CD4-positive, alpha-beta T cell treated with Interleukin-15 for 4 hours (primary cell): ENCODE results near the gene EFTUD2.
"Not testable (repeated sequence)": the region's sequence is repeated elsewhere in the genome, so short reads cannot be mapped to it uniquely, and the experiment has no call there.

ENCODE experiments used
- DNase-seq: peaks from one replicate; pipeline ENCODE4 v3.0.0-alpha.2; 2020; ENCODE audit warnings: low spot score

The EFTUD2 gene

DNA sequence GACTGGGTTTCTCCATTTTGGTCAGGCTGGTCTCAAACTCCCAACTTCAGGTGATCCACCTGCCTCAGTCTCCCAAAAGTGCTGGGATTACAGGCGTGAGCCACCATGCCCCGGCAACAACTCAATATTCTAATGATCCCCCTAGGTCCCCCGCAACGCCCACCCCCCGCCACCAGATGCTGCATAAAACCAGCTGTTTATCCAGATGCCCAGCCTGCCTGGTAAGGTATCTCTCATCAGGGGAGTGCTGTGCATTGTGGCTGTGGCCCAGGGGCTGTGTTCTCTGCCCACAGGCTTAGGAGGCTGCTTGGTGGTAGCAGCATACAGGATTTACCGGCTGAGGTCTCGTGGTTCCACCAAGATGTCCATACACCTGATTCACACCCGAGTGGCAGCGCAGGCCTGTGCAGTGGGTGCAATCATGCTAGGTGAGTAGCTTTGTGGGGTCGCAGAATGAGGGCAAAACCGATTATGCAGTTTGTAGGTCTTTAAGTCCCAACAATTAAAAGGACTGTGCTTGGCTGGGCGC, 50.2 kb downstream of the EFTUD2 start:
- no peak for DNase-seq

DNA sequence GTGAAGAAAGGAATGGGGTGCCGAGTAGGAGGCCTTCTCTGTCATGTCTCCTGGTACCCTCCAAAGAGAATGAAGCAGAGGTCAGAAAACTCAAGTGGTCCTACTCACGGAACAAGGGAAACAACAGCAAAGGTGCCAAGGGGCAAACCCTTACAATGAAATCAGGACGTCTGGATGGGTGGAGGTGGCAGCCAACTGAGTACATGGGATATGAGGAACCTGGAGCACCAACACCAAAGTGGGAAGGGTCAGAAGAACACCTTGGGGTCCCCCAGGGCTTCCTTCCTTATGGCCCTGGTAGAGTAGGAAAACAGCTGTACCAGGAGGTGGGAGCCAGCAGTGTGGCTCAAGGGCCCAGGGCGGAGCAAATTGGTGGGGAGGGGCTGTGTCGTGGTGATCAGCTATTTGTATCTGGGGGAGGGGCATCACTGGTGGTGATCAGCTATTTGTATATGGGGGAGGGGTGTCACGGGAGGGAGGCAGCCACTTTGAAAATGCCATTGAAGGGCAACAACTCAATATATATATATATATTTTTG, 50.9 kb downstream of the EFTUD2 start:
- DNase-seq = no peak

DNA sequence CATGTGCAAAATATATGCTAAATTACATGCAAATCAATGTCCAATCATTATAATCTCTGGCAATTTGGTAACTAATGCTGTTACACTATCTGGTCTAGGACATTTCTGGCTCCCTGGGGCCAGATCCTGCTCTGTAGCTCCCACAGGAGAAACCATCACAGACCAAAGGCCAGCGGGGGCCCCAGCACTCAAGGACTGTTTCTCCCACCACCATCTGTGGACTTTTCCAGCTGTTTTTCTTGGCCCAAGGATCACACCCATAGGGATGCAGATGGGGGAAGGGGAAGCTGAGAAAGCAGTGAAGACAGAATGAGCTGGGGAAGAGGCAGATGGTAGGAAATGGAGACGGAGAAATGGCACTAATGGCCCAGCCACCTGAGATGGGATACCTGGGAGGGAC, 51.7 kb downstream of the EFTUD2 start, which contains the start of gene HIGD1B:
HIGD1B (plus strand) TSS at position 298 of the 400 bp plus-strand sequence. CDS start 270 bp downstream, outside the sequence.
- no peak for DNase-seq

DNA sequence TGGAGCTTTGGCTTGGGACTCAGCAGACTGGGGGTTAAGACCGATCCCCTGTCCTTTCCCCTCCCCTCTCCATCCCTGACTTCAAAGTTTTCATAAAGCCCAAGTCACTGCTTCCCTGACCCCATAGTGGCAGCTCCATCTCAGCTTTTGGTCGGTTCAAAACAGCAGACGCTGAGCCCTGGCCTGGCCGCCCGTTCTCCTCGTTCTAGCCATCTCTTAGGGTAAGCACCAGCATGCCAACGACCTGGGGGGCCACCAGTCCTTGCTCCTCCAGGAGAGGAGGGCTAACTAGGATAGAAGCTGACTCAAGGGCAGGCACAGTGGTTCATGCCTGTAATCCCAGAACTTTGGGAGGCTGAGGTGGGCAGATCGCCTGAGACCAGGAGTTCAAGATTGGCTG, 53.0 kb downstream of the EFTUD2 start:
- DNase-seq = no peak

DNA sequence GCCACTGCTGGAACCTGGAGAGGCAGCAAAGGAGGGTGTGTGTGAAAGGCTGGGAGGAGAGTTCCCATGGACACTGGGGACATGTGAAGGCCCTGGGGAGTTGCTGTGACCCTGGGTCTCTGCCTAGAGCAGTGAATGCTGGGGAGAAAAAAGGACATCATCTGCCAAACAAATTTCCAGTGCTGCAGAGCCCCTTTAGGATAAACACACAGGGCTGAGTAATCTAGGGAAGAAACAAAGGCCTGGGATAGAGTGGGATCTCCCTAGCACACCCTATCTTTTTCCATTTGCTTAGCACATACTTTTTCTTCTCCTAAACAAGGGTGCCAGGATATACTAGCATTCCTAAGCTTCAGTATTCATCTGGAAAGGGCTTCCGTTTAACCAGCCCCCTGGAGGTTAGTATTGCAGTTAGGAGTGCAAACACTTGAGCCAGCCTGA, 54.8 kb downstream of the EFTUD2 start:
- DNase-seq = no peak

DNA sequence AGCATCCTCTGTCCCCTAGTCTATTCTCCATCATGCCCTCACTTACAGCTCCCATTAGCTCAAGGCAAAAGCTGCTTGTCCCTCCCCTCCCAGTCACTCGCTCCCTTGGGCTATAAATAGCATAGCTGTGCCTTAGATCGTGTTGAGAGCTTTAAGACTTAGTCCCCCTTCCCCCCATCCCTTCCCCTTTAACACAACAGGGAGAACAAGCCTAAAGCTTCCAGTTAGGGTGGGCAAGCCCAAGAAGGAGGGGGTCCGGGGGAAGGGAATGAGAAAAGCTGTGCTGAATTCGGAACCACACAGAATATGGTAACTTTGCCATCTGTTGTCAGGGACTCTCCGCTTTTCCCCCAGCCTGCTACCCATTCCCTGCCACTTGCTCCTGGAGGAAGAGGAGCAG, 56.5 kb downstream of the EFTUD2 start:
- DNase-seq = no peak

DNA sequence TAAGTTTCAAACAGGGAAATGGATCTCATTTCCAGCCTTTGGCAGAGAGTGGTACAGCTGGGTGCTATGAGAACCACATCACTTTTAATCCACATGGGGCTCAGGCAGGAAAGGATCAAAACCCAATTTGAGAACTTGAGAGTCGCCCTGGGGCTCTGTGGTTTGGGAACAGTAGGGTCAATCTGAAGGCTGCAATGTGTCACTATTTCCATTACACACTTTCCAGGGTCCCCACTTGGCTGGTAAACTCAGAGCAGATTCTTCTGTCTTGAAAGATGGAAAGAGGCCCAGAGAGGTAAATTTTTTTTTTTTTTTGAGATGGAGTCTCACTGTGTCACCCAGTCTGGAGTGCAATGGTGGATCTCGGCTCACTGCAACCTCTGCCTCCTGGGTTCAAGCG, 58.3 kb downstream of the EFTUD2 start:
- DNase-seq = no peak

DNA sequence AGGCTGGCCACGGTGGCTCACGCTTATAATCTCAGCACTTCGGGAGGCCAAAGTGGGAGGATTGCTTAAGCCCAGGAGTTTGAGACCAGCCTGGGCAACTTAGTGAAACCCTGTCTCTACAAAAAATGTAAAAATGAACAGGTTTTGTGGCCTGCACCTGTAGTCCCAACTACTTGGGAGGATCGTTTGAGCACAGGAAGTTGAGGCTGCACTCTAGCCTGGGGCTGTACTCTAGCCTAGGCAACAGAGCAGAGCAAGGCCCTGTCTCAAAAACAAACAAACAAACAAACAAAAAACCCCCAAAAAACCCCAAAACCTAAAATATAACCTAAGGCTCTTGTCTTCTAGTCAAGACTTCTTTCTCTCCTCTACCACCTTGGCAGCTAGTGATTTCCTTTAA, 59.0 kb downstream of the EFTUD2 start:
- no peak for DNase-seq

DNA sequence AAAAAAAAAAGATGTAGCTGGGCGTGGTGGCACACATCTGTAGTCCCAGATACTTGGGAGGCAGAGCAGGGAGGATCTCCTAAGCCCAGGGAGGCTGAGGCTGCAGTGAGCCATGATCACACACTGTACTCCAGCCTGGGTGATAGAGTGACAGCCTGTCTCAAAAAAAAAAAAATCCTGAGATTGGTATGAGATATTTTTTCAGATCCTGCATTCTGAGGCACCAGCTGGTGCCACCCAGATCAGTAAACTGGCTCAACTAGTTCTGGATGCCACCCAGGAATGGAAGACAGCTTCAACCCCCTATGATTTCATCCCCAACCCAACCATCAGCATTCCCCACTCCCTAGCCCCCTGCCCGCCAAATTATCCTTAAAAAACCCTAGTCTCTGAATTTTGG, 62.0 kb downstream of the EFTUD2 start:
- DNase-seq = no peak

DNA sequence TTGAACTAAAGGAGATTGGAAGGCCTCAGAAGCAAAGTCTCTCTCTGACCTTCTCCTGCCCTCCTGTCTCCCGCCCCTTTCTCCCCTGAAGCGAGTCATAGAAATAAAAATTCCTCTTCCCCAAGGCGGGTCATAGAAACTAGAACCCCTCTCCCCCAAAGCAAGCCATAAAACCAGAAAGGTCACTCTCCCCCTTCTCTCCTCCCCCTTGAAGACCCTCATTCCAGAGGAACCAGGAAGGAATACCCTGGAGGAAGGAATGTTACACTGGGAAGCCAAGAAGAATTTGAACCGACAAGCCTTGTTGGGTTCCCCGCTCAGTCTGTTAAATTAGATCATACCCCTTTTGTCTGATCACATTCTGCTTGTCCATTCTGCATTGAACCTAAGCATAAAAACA, 66.4 kb downstream of the EFTUD2 start:
- DNase-seq = no peak

DNA sequence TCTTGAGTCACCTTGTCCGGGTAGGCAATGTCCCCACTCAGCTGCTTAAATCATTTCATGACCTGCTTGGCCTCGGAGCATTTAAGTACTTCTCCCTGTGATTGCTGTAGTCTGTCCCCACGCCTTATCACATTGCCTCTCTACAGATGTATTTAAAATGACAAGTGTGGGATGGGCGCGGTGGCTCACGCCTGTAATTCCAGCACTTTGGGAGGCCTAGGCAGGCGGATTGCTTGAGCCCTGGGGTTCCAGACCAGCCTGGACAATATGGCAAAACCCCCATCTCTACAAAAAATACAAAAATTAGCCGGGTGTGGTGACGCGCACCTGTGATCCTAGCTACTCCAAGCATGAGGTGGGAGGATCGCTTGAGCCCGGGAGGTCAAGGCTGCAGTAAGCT, 67.9 kb downstream of the EFTUD2 start:
- no peak for DNase-seq

DNA sequence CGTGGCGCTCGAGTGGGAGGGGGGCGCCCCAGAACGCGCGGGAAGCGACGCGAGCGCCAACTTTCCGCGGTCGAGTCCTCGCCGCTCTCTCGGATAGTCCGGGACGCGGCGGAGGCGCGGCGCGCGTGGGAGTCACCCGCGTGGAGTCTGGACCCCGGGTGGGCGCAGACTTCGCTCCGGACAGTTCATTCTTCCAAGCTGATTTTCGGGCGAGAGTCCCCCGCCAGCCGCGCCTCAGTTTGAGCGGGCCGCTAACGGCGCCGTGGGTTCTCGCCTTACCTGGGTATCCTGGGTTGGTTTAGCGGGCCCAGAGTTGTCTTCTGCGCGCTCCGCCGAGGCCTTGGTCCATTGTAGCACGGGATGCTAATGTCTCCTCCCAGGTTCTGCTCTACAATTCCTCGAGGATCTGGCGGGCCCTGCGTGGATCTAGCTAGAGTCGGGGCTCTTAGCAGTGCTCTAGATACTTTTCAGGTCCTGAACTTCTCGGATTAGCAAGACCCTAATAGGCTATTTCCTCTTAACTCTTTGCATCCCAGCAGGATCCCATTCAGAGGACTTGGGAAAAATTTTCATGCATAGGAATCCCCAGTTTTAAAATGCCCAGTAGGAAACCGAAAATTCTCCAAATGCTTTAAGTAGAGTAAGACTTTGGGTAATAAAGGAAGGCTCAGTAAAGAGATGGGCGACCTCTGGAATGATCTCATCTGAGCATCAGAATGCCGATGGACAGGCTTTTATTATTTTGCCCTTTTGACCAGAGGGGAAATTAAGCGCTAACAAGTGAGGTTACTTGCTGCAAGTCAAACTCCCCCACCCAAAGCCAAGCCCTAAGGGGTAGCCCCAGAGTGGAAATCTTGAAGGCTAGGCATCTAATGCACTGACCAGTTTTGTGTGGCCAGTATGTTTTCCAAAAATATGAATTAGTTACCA, 68.6 kb downstream of the EFTUD2 start:
- DNase-seq = no peak

DNA sequence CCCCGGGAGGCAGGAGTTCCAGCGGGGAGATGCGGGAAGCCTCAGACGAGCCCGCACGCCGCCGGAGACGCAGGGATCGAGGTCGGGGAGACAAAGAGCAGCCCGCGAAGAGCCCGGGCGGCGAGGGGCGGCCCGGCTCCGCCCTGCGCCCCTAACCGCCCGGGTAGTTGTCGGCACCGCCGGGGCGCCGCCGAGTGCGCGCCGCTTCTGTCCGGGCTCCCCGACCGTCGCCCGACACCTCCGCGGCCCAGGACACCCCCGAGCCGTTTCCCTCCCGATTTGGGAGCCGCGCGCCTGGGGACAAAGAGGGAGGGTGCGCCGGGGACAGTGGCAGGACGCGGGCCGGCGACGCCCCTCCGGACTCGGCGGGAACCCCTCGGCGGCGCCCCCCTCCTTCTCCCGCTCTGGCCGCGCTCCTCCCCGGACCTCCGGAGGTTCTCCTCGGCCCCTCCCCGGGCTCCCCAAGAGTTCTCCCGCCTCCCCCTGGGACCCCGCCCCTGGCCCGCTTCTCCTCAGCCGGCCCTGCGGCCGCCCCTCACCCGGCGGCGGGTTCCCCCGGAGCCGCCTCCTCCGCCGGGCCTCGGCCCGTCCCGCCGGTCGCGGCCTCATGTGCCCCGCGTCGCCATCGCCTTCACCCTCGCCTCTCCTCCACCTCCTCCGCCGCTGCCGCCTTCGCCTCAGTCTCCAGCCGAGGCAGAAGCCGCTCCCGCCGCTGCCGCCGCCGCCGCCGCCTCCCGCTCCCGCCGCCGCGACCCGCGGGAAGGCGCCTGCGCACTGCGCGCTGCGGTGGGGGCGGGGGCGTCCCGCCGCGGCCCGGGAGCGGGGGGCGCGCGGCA, 69.5 kb downstream of the EFTUD2 start, which contains the start of gene GJC1:
GJC1 (minus strand) TSS at position 765 of the 836 bp plus-strand sequence. CDS start 24,470 bp downstream, outside the sequence.
- no peak for DNase-seq

DNA sequence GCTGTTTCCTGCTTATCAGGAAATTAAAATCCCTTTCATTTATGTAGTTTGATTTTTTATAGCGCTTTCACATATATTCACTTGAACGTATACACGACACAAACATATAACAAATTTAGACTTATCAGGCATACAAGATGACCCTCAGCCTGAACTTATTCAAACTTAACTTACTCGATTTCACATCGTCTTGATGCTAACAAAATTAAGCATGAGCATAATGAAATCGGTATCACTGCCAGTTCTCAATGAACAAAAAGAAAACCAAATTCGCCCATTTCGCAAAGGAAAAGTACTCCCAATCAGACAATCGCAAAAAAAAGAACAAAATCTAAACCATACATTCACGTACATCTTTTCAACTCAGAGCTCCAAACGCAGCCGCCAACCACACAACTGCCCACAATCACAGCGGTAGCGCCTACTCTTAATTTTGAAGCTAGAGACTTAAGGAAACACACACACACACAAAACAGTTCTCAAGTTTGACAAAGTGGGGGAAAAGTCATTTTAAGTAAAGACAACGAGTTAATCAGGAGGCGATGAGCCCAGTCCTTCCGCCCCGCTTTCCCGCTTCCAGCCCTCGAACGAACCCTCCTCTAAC, 70.2 kb downstream of the EFTUD2 start:
- DNase-seq = peak; percentile 2

DNA sequence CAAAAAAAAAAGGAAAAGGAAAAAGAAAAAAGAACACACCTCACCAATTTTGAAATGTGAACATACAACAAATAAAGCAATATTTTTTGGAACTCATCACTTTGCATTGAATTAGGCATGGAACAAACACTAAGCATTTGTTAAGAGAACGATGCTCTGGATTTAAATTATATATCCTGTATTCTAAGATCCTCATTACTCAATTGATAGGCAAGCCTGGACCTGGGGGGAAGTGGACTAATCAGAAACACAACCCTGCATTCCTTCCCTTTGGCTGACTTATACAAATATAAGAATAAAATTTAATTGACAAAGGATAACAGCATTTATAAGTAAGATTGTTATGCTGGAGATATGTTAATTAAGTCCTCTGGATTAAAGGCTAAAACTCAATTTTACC, 71.4 kb downstream of the EFTUD2 start:
- no peak for DNase-seq

DNA sequence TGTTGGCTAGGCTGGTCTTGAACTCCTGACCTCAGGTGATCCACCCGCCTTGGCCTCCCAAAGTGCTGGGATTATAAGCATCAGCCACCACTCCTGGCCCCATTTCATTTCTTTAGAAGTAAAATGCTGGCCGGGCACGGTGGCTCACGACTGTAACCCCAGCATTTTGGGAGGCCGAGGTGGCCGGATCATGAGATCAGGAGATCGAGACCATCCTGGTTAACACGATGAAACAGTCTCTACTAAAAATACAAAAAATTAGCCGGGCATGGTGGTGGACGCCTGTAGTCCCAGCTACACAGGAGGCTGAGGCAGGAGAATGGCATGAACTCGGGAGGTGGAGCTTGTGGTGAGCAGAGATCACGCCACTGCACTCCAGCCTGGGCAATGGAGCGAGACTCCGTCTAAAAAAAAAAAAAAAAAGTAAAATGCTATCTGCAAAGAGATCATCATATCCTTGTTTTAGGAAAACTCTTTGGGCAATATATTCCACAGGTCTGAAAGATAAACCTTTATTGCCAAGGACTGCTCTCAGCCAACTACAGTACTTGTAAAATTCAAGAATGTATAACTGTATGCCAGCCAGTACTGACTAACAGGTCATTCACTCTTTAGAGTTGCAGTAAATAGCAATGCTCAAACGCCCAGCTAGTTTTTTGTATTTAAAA, 73.0 kb downstream of the EFTUD2 start:
- DNase-seq = no peak

DNA sequence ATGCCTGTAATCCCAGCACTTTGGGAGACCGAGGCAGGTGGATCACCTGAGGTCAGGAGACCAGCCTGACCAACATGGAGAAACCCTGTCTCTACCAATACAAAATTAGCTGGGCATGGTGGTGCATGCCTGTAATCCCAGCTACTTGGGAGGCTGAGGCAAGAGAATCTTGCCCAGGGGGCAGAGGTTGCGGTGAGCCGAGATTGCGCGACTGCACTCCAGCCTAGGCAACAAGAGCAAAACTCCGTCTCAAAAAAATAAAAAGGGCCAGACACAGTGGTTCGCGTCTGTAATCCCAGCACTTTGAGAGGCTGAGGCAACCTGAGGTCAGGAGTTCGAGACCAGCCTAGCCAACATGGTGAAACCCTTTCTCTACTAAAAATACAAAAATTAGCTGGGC, 74.0 kb downstream of the EFTUD2 start:
- not testable (repeated sequence) for DNase-seq

DNA sequence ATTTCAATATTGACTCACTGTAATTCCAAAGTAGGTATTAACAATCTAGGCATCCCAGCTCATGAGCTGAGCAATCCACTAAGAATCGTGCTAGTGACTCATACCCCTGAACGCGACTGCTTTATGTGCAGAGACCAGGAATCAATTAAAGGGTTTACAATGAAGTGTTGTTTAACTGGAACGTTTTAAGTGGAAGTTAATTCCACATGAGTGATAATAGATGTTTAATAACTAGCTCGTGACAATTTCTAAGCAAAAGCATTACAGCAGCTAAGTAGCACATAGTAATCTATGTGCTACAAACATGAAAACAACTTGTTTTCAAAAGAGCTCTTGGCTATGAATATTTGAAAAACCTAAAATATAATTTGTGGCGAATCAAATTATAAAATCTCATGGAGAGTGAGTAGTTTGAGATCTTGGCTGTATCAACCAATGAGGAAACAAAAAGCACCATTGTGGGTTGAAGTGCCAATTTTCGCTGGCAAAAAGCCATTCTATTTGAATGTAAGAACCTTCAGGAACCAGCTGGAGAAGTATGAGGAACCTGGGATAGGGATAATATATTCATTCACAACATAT, 78.5 kb downstream of the EFTUD2 start:
- DNase-seq = no peak

DNA sequence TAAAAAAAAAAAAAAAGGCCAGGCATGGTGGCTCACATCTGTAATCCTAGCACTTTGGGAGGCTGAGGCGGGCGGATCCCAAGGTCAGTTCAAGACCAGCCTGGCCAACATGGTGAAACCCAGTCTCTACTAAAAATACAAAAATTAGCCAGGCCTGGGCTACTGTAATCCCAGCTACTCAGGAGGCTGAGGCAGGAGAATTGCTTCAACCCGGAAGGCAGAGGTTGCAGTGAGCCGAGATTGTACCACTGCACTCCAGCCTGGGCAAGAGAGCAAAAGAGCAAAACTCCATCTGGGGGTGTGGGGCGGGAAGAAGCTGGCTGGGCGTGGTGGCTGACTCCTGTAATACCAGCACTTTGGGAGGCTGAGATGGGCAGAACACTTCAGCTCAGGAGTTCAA, 80.7 kb downstream of the EFTUD2 start:
- not testable (repeated sequence) for DNase-seq

DNA sequence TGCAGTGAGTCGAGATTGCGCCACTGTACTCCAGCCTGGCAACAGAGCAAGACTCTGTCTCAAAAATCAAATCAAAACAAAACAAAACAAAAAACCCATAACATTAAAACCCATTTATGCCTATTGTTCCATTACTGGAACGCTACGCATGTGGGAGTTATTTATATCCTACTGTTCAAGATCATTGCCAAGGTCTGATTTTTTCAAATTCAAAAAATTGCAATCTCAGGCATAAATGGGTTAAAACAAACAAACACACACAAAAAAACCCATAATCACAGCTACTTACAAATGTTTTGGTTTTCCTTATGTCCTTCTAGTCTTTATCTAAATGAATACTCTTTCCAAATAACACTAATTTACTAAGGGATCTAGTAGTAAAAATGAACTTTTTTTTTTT, 87.0 kb downstream of the EFTUD2 start:
- no peak for DNase-seq
